CD4-positive, alpha-beta memory T cell (primary cell): ENCODE results near the gene ZCCHC3. TPM values are rescaled to one million over a fixed set of nuclear protein-coding genes. Genes with fewer than 3 reads are reported as not detected.

ENCODE experiments used
- CTCF ChIA-PET: fragments of 350-600 bp; sonication (Branson Sonifier 250); formaldehyde crosslinking; loops from one replicate; lab custom pipeline; 2021; ENCODE audit warnings: inconsistent platforms; ENCODE audit not compliant: partially characterized antibody; lab: Charles Lee
- POLR2A ChIA-PET: fragments of 350-600 bp; sonication (Branson Sonifier 250); formaldehyde crosslinking; loops from one replicate; lab custom pipeline; 2021; ENCODE audit not compliant: partially characterized antibody; lab: Charles Lee
- DNase-seq, 5 donors: peaks; one replicate each; pipeline versions ENCODE4 v3.0.0 to v3.0.0-alpha.2; 2020 to 2022; ENCODE audit warnings: mixed read lengths in 1 of 5
- H3K27ac ChIP-seq: one replicate; pipeline ENCODE4 v1.7.0; 2013; ENCODE audit warnings: low read depth, low read length
- H3K27me3 ChIP-seq: 2 replicates; pipeline ENCODE4 v1.7.0; 2013; ENCODE audit warnings: mild to moderate bottlenecking, low read length, moderate library complexity; ENCODE audit not compliant: insufficient read depth
- H3K36me3 ChIP-seq: 2 replicates; pipeline ENCODE4 v1.7.0; 2013; ENCODE audit warnings: mild to moderate bottlenecking, low read length, moderate library complexity; ENCODE audit not compliant: insufficient read depth
- H3K4me1 ChIP-seq: 2 replicates; pipeline ENCODE4 v1.7.0; 2013; ENCODE audit warnings: mild to moderate bottlenecking, low read length, moderate library complexity; ENCODE audit not compliant: insufficient read depth
- H3K4me3 ChIP-seq, 2 donors: one replicate each; pipeline ENCODE4 v1.7.0; 2013; ENCODE audit warnings: low read length in 2 of 2, mild to moderate bottlenecking in 1 of 2
- H3K9me3 ChIP-seq, 2 donors: one replicate each; pipeline ENCODE4 v1.7.0; 2013; ENCODE audit warnings: low read length in 2 of 2, control low read depth in 1 of 2; ENCODE audit not compliant: control insufficient read depth in 1 of 2
- H3K27ac Mint-ChIP-seq, 7 donors: one replicate each; pipeline ENCODE4 v1.8.0; 2020 to 2021; ENCODE audit warnings: mixed read lengths in 7 of 7, mild to moderate bottlenecking in 6 of 7, inconsistent platforms in 3 of 7, moderate library complexity in 3 of 7
- H3K27me3 Mint-ChIP-seq, 2 donors: one replicate each; pipeline ENCODE4 v1.8.0; 2020 to 2021; ENCODE audit warnings: mixed read lengths in 2 of 2
- H3K36me3 Mint-ChIP-seq, 2 donors: one replicate each; pipeline ENCODE4 v1.8.0; 2020 to 2021; ENCODE audit warnings: mixed read lengths in 2 of 2, inconsistent platforms in 1 of 2, mild to moderate bottlenecking in 1 of 2
- H3K4me1 Mint-ChIP-seq, 4 donors: one replicate each; pipeline ENCODE4 v1.8.0; 2020 to 2021; ENCODE audit warnings: mixed read lengths in 4 of 4, mild to moderate bottlenecking in 1 of 4
- H3K4me3 Mint-ChIP-seq, 8 donors: one replicate each; pipeline ENCODE4 v1.8.0; 2020 to 2021; ENCODE audit warnings: mixed read lengths in 8 of 8, mild to moderate bottlenecking in 7 of 8, moderate library complexity in 6 of 8, inconsistent platforms in 3 of 8
- H3K9me3 Mint-ChIP-seq, 8 donors: one replicate each; pipeline ENCODE4 v1.8.0; 2020 to 2021; ENCODE audit warnings: mixed read lengths in 8 of 8, mild to moderate bottlenecking in 5 of 8, inconsistent platforms in 3 of 8, moderate library complexity in 1 of 8
- intact Hi-C: fragments of 100-400 bp; cut with micrococcal nuclease; formaldehyde crosslinking; loops from one replicate; pipeline ENCODE4 v1.15.1; 2023
- polyA plus RNA-seq, 2 donors: library from polyadenylated mRNA; unstranded; fragments of 300-500 nt; fragmentation: Illumina TruSeq; gene quantifications; one replicate each; pipeline ENCODE4 v1.2.3, GENCODE V29; 2021
- total RNA-seq, 2 experiments: library from RNA; stranded (reverse); gene quantifications; one replicate each; pipeline ENCODE4 v1.2.3, GENCODE V29; 2021

ZCCHC3 gene
- total and polyA plus RNA-seq, 4 experiments from 2014 or later, result 5.8 to 29.8 (median 20.1) TPM

DNA sequence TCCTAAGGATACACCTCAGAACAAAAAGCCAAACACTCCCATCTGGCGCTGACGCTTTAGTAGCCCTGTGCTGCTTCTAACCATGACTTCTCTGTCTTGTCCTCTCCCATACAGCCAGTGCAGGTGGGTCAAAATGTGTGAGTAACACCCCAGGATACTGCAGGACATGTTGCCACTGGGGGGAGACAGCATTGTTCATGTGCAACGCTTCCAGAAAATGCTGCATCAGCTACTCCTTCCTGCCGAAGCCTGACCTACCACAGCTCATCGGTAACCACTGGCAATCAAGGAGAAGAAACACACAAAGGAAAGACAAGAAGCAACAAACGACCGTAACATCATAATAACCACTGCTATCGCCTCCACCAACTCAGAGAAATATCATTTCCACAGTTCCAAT is 38.4 kb upstream of the ZCCHC3 start:
- ChIA-PET POLR2A (interaction anchor here (0.7 to 1.0 kb wide), 2 partner anchors 10 to 71 kb away, joined by 3 to 6 read pairs; no protein-coding TSS in a partner anchor), CTCF (interaction anchor here (0.7 to 3.1 kb wide), 6 partner anchors 8 to 71 kb away, joined by 3 to 35 read pairs (median 3); no protein-coding TSS in a partner anchor)
- Mint-ChIP-seq H3K27ac (peak overlapping the region in 1 of 7 donors; percentile 28), H3K4me3 (no peak overlapping the region), H3K36me3 (no peaks in the 10 kb centered on the region), H3K9me3 (no peaks in the 10 kb centered on the region), H3K4me1 (peaks cover 0 to 14% (median 8%) of the 10 kb centered on the region in 4 donors), H3K27me3 (peaks cover 0 to 15% of the 10 kb centered on the region in 2 donors)
- Histone ChIP-seq H3K4me3 (no peak overlapping the region), H3K4me1 (no peaks in the 10 kb centered on the region), H3K9me3 (no peaks in the 10 kb centered on the region), H3K27me3 (no peaks in the 10 kb centered on the region), H3K36me3 (no peaks in the 10 kb centered on the region), H3K27ac (no peak overlapping the region)
- no peak for DNase-seq
- intact Hi-C loops, result no loop called here

GRCh38 chr20:259981-260380 is 37.4 kb upstream of the ZCCHC3 start:
- CTCF ChIA-PET, result interaction anchor here (3.1 kb wide), 1 partner anchor 70 kb away, joined by 35 read pairs; no protein-coding TSS in a partner anchor
- POLR2A ChIA-PET, result interaction anchor here (0.6 kb wide), 1 partner anchor 39 kb away, joined by 3 read pairs; no protein-coding TSS in a partner anchor
- H3K36me3 Mint-ChIP-seq, result no peaks in the 10 kb centered on the region
- Histone ChIP-seq H3K9me3 (no peaks in the 10 kb centered on the region), H3K4me3 (no peak overlapping the region), H3K4me1 (no peaks in the 10 kb centered on the region), H3K36me3 (no peaks in the 10 kb centered on the region), H3K27me3 (no peaks in the 10 kb centered on the region), H3K27ac (no peak overlapping the region)
- no peaks in the 10 kb centered on the region for H3K9me3 Mint-ChIP-seq
- peaks cover 0 to 14% (median 8%) of the 10 kb centered on the region in 4 donors for H3K4me1 Mint-ChIP-seq
- peaks cover 0 to 15% of the 10 kb centered on the region in 2 donors for H3K27me3 Mint-ChIP-seq
- DNase-seq, result no peak
- no peak overlapping the region for H3K27ac Mint-ChIP-seq
- H3K4me3 Mint-ChIP-seq, result no peak overlapping the region
- intact Hi-C loops, result no loop called here

- ChIA-PET CTCF (interaction anchor here (0.7 to 6.7 kb wide), 3 partner anchors 9 to 67 kb away, joined by 3 to 79 read pairs (median 3); no protein-coding TSS in a partner anchor), POLR2A (no interaction called here)
- no peaks in the 10 kb centered on the region for H3K36me3 ChIP-seq
- Mint-ChIP-seq H3K27ac (no peak overlapping the region), H3K36me3 (no peaks in the 10 kb centered on the region), H3K4me3 (no peak overlapping the region), H3K9me3 (no peaks in the 10 kb centered on the region), H3K27me3 (peaks cover 3 to 29% of the 10 kb centered on the region in 2 donors), H3K4me1 (peaks cover 11 to 16% (median 12%) of the 10 kb centered on the region in 4 donors)
- H3K27ac ChIP-seq, result no peak overlapping the region
- H3K9me3 ChIP-seq, result no peaks in the 10 kb centered on the region
- peaks cover 7% of the 10 kb centered on the region for H3K4me1 ChIP-seq
- intact Hi-C loops, result no loop called here
- H3K4me3 ChIP-seq, result no peak overlapping the region
- no peaks in the 10 kb centered on the region for H3K27me3 ChIP-seq
- no peak for DNase-seq
Measured at GRCh38 chr20:263701-264100, 33.7 kb upstream of the ZCCHC3 start.

GRCh38 chr20:266596-267562 is 30.5 kb upstream of the ZCCHC3 start:
- Histone ChIP-seq H3K27me3 (no peaks in the 10 kb centered on the region), H3K4me1 (peaks cover 7% of the 10 kb centered on the region), H3K27ac (no peak overlapping the region), H3K4me3 (peak overlapping the region in 1 of 2 donors; percentile 60), H3K36me3 (no peaks in the 10 kb centered on the region), H3K9me3 (no peaks in the 10 kb centered on the region)
- intact Hi-C loops, result loop anchor here (1.0 to 2.0 kb wide), 2 partner anchors 58 to 64 kb away; no protein-coding TSS in a partner anchor
- H3K9me3 Mint-ChIP-seq, result no peaks in the 10 kb centered on the region
- H3K4me3 Mint-ChIP-seq, result peak overlapping the region; percentile 80 to 87 (median 84)
- POLR2A ChIA-PET, result interaction anchor here (1.2 to 1.3 kb wide), 4 partner anchors 9 to 64 kb away, joined by 3 to 6 read pairs (median 4); partner anchors contain the start of genes DEFB132, SOX12 and ZCCHC3
- H3K27me3 Mint-ChIP-seq, result peaks cover 3 to 21% of the 10 kb centered on the region in 2 donors
- peaks cover 7 to 11% (median 9%) of the 10 kb centered on the region in 4 donors for H3K4me1 Mint-ChIP-seq
- CTCF ChIA-PET, result interaction anchor here (0.7 to 6.7 kb wide), 35 partner anchors 8 to 168 kb away, joined by 3 to 79 read pairs (median 4); partner anchors contain the start of genes DEFB129, DEFB132, SOX12 and ZCCHC3
- no peaks in the 10 kb centered on the region for H3K36me3 Mint-ChIP-seq
- DNase-seq, result peak; percentile 82 to 87 (median 83)
- H3K27ac Mint-ChIP-seq, result peak overlapping the region in 4 of 7 donors; percentile 52 to 72 (median 64)

DNA sequence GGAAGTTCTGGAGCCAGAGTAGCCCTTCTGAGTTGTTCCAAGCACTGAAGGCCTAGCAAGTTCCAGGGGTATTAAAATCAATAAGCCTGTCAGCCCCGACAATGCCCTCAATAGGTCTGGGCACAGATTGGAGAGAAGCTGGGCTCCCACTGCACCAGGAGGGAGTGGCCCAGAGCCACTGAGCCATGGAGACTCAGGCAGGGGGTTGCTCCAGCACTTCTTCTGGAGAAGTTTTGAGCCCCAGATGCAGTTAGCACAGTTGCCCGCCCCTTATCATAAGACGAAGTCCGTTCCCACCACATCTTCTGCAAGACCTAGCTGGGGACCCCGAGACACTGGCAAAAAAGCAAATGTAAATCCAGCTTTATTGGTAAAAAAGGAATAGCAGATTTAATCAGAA is 26.9 kb upstream of the ZCCHC3 start:
- Mint-ChIP-seq H3K4me3 (no peak overlapping the region), H3K27me3 (peaks cover 3 to 14% of the 10 kb centered on the region in 2 donors), H3K4me1 (peaks cover 7 to 11% (median 9%) of the 10 kb centered on the region in 4 donors), H3K27ac (peak overlapping the region in 1 of 7 donors; percentile 65), H3K36me3 (no peaks in the 10 kb centered on the region), H3K9me3 (no peaks in the 10 kb centered on the region)
- POLR2A ChIA-PET, result no interaction called here
- Histone ChIP-seq H3K4me3 (no peak overlapping the region), H3K36me3 (no peaks in the 10 kb centered on the region), H3K9me3 (no peaks in the 10 kb centered on the region), H3K4me1 (peaks cover 7% of the 10 kb centered on the region), H3K27ac (no peak overlapping the region), H3K27me3 (no peaks in the 10 kb centered on the region)
- CTCF ChIA-PET, result interaction anchor here (0.5 to 0.9 kb wide), 3 partner anchors 10 to 60 kb away, joined by 3 read pairs; no protein-coding TSS in a partner anchor
- DNase-seq, result no peak
- intact Hi-C loops, result no loop called here

DNA sequence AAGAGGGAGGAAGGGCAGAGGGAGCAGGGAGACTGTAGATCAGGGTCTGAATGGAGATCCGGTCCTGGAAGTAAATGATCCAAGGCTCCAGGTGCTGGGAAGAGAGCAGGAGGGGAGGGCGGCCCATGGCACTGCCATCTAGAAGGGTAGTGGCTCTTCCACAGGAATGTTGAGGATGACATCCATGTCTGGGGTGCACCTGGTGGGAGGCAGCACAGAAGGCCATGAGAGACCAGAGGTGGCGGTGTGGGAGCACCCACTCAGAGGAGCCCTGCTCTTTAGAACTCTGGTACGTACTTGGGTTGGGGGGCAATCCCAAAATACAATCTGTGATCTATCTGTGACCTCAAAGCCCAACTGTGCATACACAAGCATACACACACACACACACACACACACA is 26.3 kb upstream of the ZCCHC3 start:
- Histone ChIP-seq H3K4me3 (no peak overlapping the region), H3K4me1 (peaks cover 7% of the 10 kb centered on the region), H3K27me3 (no peaks in the 10 kb centered on the region), H3K27ac (no peak overlapping the region), H3K36me3 (no peaks in the 10 kb centered on the region), H3K9me3 (no peaks in the 10 kb centered on the region)
- Mint-ChIP-seq H3K4me3 (no peak overlapping the region), H3K9me3 (no peaks in the 10 kb centered on the region), H3K27me3 (peaks cover 3 to 10% of the 10 kb centered on the region in 2 donors), H3K27ac (no peak overlapping the region), H3K36me3 (peaks cover 0 to 2% of the 10 kb centered on the region in 2 donors), H3K4me1 (peaks cover 7 to 11% (median 9%) of the 10 kb centered on the region in 4 donors)
- POLR2A ChIA-PET, result no interaction called here
- DNase-seq, result no peak
- intact Hi-C loops, result no loop called here
- CTCF ChIA-PET, result interaction anchor here (0.8 kb wide), 1 partner anchor 10 kb away, joined by 3 read pairs; no protein-coding TSS in a partner anchor
